HL-60 (cell line): ENCODE data around the gene TTC33.

Experiments used
- DNase-seq, 2 experiments: peaks; one replicate each; pipeline ENCODE4 v3.0.0-alpha.2; 2010 to 2020; ENCODE audit warnings: low read depth in 1 of 2, low spot score in 1 of 2
- H3K27ac ChIP-seq: fragments of 250-450 bp; sonication (Bioruptor Pico); replicated peaks from 2 replicates; pipeline ENCODE4 v1.5.1; 2020; ENCODE audit warnings: mild to moderate bottlenecking, moderate library complexity
- H3K27me3 ChIP-seq: fragments of 250-450 bp; sonication (Bioruptor Pico); 2 replicates; pipeline ENCODE4 v1.5.1; 2021; ENCODE audit warnings: mild to moderate bottlenecking, moderate library complexity; ENCODE audit not compliant: insufficient read depth, poor library complexity, severe bottlenecking
- H3K4me3 ChIP-seq: replicated peaks from 2 replicates; pipeline ENCODE4 v1.5.1; 2011; ENCODE audit warnings: mild to moderate bottlenecking, control low read depth, low read length; ENCODE audit not compliant: insufficient read depth
- GABPA ChIP-seq: IDR thresholded peaks from 2 replicates; pipeline ENCODE4 v1.6.1; 2012; ENCODE audit warnings: low read depth
- POLR2AphosphoS5 ChIP-seq: IDR thresholded peaks from 2 replicates; pipeline ENCODE4 v1.6.1; 2012; ENCODE audit warnings: low read depth
- SPI1 ChIP-seq: IDR thresholded peaks from 2 replicates; pipeline ENCODE4 v1.6.1; 2012; ENCODE audit warnings: low read depth, mild to moderate bottlenecking, borderline replicate concordance
- TF ChIP-seq, protein P1 (sequence below): IDR thresholded peaks from one replicate; pipeline ENCODE4 v1.5.1; 2011; ENCODE audit warnings: low read length, control low read depth, inconsistent platforms; ENCODE audit not compliant: insufficient read depth
- TF ChIP-seq, protein P2 (sequence below): IDR thresholded peaks from 2 replicates; pipeline ENCODE4 v1.6.1; 2012; ENCODE audit warnings: low read depth; ENCODE audit not compliant: insufficient replicate concordance

The TTC33 gene

DNA sequence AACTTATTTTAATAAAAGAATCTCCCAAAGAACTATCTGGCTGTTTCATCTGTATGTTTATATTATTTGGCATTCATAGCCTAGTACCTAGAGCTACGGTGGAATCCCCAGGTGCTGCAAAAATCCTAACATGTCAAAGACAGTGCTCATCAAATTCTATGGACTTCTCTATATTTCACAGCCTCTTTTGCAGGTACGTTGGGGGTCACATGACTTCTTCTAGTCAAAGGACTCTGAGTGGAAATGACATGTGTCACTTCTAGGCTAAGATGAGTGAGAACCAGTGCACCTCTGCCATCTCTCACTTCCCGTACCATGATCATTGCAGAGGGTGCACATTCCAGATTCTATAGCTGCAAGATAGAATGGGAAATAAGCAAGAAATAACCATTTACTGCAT is 148.6 kb downstream of the TTC33 start:
- H3K27me3 ChIP-seq = no peaks in the 10 kb centered on the region
- TF ChIP-seq, protein P1, sequence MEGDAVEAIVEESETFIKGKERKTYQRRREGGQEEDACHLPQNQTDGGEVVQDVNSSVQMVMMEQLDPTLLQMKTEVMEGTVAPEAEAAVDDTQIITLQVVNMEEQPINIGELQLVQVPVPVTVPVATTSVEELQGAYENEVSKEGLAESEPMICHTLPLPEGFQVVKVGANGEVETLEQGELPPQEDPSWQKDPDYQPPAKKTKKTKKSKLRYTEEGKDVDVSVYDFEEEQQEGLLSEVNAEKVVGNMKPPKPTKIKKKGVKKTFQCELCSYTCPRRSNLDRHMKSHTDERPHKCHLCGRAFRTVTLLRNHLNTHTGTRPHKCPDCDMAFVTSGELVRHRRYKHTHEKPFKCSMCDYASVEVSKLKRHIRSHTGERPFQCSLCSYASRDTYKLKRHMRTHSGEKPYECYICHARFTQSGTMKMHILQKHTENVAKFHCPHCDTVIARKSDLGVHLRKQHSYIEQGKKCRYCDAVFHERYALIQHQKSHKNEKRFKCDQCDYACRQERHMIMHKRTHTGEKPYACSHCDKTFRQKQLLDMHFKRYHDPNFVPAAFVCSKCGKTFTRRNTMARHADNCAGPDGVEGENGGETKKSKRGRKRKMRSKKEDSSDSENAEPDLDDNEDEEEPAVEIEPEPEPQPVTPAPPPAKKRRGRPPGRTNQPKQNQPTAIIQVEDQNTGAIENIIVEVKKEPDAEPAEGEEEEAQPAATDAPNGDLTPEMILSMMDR = no peak
- TF ChIP-seq GABPA (no peak), SPI1 (no peak), POLR2AphosphoS5 (no peak)
- TF ChIP-seq, protein P2, sequence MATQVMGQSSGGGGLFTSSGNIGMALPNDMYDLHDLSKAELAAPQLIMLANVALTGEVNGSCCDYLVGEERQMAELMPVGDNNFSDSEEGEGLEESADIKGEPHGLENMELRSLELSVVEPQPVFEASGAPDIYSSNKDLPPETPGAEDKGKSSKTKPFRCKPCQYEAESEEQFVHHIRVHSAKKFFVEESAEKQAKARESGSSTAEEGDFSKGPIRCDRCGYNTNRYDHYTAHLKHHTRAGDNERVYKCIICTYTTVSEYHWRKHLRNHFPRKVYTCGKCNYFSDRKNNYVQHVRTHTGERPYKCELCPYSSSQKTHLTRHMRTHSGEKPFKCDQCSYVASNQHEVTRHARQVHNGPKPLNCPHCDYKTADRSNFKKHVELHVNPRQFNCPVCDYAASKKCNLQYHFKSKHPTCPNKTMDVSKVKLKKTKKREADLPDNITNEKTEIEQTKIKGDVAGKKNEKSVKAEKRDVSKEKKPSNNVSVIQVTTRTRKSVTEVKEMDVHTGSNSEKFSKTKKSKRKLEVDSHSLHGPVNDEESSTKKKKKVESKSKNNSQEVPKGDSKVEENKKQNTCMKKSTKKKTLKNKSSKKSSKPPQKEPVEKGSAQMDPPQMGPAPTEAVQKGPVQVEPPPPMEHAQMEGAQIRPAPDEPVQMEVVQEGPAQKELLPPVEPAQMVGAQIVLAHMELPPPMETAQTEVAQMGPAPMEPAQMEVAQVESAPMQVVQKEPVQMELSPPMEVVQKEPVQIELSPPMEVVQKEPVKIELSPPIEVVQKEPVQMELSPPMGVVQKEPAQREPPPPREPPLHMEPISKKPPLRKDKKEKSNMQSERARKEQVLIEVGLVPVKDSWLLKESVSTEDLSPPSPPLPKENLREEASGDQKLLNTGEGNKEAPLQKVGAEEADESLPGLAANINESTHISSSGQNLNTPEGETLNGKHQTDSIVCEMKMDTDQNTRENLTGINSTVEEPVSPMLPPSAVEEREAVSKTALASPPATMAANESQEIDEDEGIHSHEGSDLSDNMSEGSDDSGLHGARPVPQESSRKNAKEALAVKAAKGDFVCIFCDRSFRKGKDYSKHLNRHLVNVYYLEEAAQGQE = no peak
- H3K27ac ChIP-seq = no peak overlapping the region
- no peak overlapping the region for H3K4me3 ChIP-seq
- DNase-seq = no peak

DNA sequence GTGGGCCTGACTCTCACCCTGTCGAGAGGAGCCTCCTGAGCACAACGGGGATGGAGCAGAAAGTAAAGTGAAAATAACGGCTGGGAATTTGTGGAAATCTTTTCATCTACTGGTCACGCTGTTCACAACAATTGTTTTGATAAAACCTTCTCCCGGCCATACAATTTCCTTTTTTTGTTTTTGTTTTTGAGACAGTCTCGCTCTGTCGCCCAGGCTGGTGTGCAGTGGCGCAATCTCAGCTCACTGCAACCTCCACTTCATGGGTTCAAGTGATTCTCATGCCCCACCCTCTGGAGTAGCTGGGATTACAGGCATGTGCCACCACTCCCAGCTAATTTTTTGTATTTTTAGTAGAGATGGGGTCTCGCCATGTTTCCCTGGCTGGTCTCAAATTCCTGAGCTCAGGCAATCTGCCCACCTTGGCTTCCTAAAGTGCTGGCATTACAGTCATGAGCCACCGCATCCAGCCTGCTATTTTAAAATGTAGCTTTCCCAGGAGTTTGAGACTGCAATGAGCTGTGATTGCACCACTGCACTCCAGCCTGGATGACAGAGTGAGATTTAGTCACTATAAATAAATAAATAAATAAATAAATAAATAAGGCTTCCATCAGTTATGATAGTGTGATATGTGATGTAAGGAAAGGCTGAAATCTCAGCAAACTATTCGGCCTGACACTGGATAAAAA is 149.5 kb downstream of the TTC33 start:
- H3K27ac ChIP-seq = peak overlapping the region; percentile 51
- H3K4me3 ChIP-seq = no peak overlapping the region
- DNase-seq = peak in 1 of 2 experiments; percentile 42
- TF ChIP-seq, protein P2 = no peak
- TF ChIP-seq SPI1 (no peak), POLR2AphosphoS5 (no peak), GABPA (no peak)
- TF ChIP-seq, protein P1 = no peak
- H3K27me3 ChIP-seq = no peaks in the 10 kb centered on the region

DNA sequence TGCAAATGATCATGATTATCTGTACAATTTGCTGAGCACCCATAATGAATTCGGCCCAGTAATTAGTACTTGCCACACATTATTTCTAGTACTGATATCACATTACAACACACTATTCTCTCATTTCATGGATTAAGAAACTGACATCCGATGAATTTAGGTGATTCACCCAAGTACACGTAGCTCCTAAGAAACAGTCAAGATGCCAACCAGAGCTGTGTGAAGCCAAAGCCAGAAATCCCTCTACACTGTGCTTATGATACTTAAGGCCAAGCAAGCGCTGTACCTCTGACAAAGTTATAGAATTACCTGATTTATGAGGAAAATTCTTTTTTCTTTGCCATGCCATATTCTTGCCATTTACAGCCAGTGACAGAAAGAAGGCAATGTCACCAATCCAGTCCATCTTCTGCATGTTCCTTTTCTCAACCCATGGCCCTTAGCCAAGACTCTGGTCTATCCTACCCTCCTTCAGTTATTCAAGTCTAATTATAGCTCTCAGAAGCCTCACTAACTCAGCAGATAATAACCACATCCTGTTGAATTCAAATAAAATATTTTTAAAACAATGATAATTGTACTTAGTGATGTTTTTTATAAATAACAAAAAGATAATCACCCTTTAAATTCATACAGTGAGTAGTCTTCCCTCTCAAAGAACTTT is 150.3 kb downstream of the TTC33 start:
- no peak overlapping the region for H3K4me3 ChIP-seq
- no peaks in the 10 kb centered on the region for H3K27me3 ChIP-seq
- TF ChIP-seq GABPA (no peak), POLR2AphosphoS5 (no peak), SPI1 (no peak)
- TF ChIP-seq, protein P2 = no peak
- TF ChIP-seq, protein P1 = no peak
- peak in 1 of 2 experiments; percentile 55 for DNase-seq
- peak overlapping the region; percentile 51 for H3K27ac ChIP-seq
